ENCODE data around the gene FAXDC2. TPM values are rescaled to one million over a fixed set of nuclear protein-coding genes. Genes with fewer than 3 reads are reported as not detected.

Gene FAXDC2
- total RNA-seq, 4 donors from 2014 or later: 27.6 to 32.1 (median 29.5) TPM

DNA sequence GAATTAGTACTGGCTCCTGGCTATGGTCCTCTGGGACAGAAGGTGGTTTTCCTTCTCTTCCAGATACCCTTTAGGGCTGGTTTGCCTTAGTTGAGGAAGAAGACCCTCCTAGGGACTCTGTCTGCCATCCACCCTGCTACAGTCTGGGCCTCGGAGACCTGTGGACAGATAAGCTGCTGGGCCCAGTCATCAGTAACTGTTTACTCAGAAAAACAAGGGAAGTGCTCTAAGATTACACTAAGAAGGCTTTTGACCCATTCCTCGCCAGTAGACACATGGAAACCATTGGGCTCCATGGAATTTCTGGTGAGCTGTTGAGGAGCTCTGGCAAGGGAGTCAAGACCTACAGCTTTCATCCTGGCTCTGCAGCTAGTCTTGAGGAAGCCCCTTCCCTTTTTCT is 64.0 kb downstream of the FAXDC2 start:
- TF ChIP-seq, protein P1, sequence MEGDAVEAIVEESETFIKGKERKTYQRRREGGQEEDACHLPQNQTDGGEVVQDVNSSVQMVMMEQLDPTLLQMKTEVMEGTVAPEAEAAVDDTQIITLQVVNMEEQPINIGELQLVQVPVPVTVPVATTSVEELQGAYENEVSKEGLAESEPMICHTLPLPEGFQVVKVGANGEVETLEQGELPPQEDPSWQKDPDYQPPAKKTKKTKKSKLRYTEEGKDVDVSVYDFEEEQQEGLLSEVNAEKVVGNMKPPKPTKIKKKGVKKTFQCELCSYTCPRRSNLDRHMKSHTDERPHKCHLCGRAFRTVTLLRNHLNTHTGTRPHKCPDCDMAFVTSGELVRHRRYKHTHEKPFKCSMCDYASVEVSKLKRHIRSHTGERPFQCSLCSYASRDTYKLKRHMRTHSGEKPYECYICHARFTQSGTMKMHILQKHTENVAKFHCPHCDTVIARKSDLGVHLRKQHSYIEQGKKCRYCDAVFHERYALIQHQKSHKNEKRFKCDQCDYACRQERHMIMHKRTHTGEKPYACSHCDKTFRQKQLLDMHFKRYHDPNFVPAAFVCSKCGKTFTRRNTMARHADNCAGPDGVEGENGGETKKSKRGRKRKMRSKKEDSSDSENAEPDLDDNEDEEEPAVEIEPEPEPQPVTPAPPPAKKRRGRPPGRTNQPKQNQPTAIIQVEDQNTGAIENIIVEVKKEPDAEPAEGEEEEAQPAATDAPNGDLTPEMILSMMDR (IDR thresholded peaks at IDR 0.05): no peak
- TF ChIP-seq POLR2AphosphoS5 (IDR thresholded peaks at IDR 0.05): no peak
- no peak for TF ChIP-seq POLR2A (IDR thresholded peaks at IDR 0.05; ENCODE audit: low read depth)
- no peak for TF ChIP-seq EP300 (IDR thresholded peaks at IDR 0.05)
- WGBS: 77% methylated on average over 2 of the region's 2 CpGs
- DNase-seq (ENCODE audit: extremely low spot score): no peak
- Histone ChIP-seq H3K27me3 (no peaks in the 10 kb centered on the region), H3K27ac (replicated peaks in 1 of 4) (no peak overlapping the region), H3K4me3 (no peak overlapping the region), H3K36me3 (peaks cover 7 to 15% (median 13%) of the 10 kb centered on the region in 4 donors), H3K9me3 (no peaks in the 10 kb centered on the region), H3K4me1 (peaks cover 62 to 76% (median 68%) of the 10 kb centered on the region in 4 donors)
- intact Hi-C loops (cut with DNase I): no loop called here

DNA sequence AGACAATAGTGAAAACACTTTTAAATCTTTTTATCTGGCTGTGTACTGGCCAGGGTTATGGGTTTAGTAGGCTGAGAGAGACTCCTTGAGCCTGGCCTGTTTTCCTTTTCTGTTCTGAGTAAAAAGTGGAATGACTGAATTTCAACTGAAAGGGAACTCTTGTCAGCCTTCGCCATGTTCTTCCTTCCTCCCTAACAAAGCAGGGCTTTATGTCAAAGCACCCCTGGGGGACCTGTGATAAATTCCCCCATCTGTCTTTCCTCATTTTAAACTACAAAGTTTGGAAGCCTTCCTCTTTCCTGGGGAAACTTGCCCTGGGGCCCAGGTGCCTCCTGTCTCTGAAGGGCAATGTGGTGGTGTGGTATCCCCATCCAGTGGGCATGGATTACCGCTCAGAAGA is 65.5 kb downstream of the FAXDC2 start:
- Histone ChIP-seq H3K4me3 (no peak overlapping the region), H3K27ac (replicated peaks in 1 of 4) (no peak overlapping the region), H3K9me3 (no peaks in the 10 kb centered on the region), H3K4me1 (peaks cover 72 to 91% (median 84%) of the 10 kb centered on the region in 4 donors), H3K27me3 (no peaks in the 10 kb centered on the region), H3K36me3 (no peaks in the 10 kb centered on the region)
- 82% methylated on average over 2 of the region's 2 CpGs for WGBS
- no peak for DNase-seq (ENCODE audit: extremely low spot score)
- intact Hi-C loops (cut with DNase I): no loop called here
- no peak for TF ChIP-seq POLR2A (IDR thresholded peaks at IDR 0.05; ENCODE audit: low read depth)
- TF ChIP-seq POLR2AphosphoS5 (IDR thresholded peaks at IDR 0.05): no peak
- TF ChIP-seq, protein P1 (IDR thresholded peaks at IDR 0.05): no peak
- TF ChIP-seq EP300 (IDR thresholded peaks at IDR 0.05): no peak

DNA sequence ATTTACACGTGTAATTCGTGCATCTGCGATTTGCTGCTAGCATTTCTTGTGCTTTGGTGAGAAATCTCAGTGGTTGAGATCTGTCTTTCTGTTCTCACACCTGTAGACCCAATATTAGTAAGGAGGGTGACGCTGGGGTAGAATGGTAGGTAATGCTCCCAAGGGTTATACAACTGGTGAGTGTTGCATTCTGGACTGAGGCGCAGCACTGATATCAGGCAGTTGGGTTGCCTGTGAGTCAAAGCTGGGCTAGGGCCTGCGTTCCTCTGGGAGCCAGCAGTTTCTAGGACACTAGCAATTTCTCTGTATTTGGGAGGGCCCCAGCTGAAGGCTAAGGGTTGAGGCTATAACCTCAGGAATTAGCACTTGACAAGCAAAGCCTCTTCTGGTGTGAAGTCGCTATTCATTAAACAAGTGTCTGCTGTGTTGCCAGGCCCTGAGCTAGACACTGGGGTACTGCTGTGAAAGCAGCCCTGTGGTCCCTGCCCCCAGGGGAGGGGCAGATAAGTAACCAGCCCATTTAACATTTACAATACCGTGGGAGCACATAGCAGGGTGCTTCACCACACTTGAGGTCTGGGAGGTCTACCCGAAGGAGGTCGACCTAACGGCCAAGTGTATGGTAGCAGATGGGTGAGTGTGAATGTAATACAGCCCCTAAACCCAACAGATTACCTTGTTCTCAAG is 66.5 kb downstream of the FAXDC2 start:
- Histone ChIP-seq H3K4me3 (no peak overlapping the region), H3K27me3 (no peaks in the 10 kb centered on the region), H3K9me3 (no peaks in the 10 kb centered on the region), H3K4me1 (peaks cover 81 to 100% (median 93%) of the 10 kb centered on the region in 4 donors), H3K36me3 (no peaks in the 10 kb centered on the region), H3K27ac (replicated peaks in 1 of 4) (peak overlapping the region in 1 of 4 donors; percentile 27)
- WGBS: 74% methylated on average over 11 of the region's 11 CpGs
- TF ChIP-seq POLR2AphosphoS5 (IDR thresholded peaks at IDR 0.05) (no peak), EP300 (IDR thresholded peaks at IDR 0.05) (no peak), POLR2A (IDR thresholded peaks at IDR 0.05; ENCODE audit: low read depth) (no peak)
- TF ChIP-seq, protein P1 (IDR thresholded peaks at IDR 0.05): no peak
- intact Hi-C loops (cut with DNase I): no loop called here
- no peak for DNase-seq (ENCODE audit: extremely low spot score)

DNA sequence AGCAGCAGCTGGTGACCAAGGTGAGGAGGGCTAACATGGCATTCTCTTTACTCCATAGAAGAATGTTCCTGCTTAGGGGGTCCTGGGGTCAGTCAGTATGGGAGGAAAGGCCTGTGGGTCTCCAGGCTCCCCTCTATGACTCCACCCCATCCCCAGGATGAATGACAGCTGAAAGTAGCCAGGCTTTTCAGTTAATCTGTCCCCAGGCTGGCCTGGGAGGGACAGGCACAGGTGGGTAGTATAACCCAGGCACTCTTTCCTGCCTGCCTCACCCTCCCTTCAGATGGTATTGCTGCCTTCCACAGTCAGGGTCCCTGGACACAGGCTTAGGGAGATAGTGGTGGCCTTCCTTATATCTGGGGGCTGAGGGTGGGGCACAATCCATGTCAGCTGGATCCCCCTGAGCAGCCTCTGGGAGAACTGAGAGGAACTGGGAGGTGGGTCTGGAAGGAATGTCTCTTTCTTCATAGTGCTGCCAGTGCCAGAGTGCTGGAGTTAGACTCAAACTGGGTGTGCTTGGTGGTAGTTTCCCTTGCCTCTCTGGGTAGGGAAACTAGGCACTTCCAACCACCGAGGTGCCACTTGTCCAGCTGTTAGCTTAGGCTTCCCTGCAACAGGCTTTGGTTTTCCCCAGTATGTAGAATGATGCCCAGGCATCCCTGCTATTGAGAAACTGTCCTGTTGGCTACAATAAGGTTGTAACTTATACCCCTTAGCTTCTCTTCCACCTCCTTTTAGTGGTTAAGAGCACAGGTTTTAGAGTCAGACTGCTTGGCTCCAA is 67.4 kb downstream of the FAXDC2 start:
- no peaks in the 10 kb centered on the region for H3K36me3 ChIP-seq
- H3K27me3 ChIP-seq: no peaks in the 10 kb centered on the region
- 67% methylated on average over 1 of the region's 1 CpG for WGBS
- intact Hi-C loops (cut with DNase I): no loop called here
- peaks cover 86 to 100% (median 92%) of the 10 kb centered on the region in 4 donors for H3K4me1 ChIP-seq
- no peak for DNase-seq (ENCODE audit: extremely low spot score)
- H3K4me3 ChIP-seq: no peak overlapping the region
- H3K9me3 ChIP-seq: no peaks in the 10 kb centered on the region
- H3K27ac ChIP-seq (replicated peaks in 1 of 4): peak overlapping the region in 1 of 4 donors; percentile 27
- TF ChIP-seq POLR2A (IDR thresholded peaks at IDR 0.05; ENCODE audit: low read depth) (no peak), POLR2AphosphoS5 (IDR thresholded peaks at IDR 0.05) (no peak), EP300 (IDR thresholded peaks at IDR 0.05) (no peak)
- TF ChIP-seq, protein P1 (IDR thresholded peaks at IDR 0.05): no peak
